GM12865 (cell line): ENCODE data around the gene LHB.
"Not testable (repeated sequence)": the region's sequence is repeated elsewhere in the genome, so short reads cannot be mapped to it uniquely, and the experiment has no call there.

Source experiments
- DNase-seq: peaks from one replicate; pipeline ENCODE4 v3.0.0; 2010; ENCODE audit warnings: low read depth
- H3K4me3 ChIP-seq: 2 replicates; pipeline ENCODE4 v1.5.1; 2011; ENCODE audit warnings: mild to moderate bottlenecking, low read depth, low read length, control low read depth
- CTCF ChIP-seq: IDR thresholded peaks from 2 replicates; pipeline ENCODE4 v1.5.1; 2011; ENCODE audit warnings: low read length, control low read depth, low read depth, inconsistent platforms; ENCODE audit not compliant: insufficient read depth; ENCODE audit errors: missing control alignments

The LHB gene

GRCh38 chr19:49059053-49059452, 42.2 kb upstream of the LHB start:
- DNase-seq = no peak
- TF ChIP-seq CTCF = no peak

GRCh38 chr19:49058562-49058961, 41.7 kb upstream of the LHB start:
- no peak for TF ChIP-seq CTCF
- H3K4me3 ChIP-seq = no peak overlapping the region
- peak; percentile 34 for DNase-seq

More at GRCh38 chr19:49059053-49059452, 42.2 kb upstream of the LHB start:
- no peak overlapping the region for H3K4me3 ChIP-seq

GRCh38 chr19:49057636-49058234, 40.8 kb upstream of the LHB start, which contains the start of gene CGB7:
TSS of gene CGB7 (minus strand) at chr19:49057749. CDS start at chr19:49055375, 2,374 bp downstream.
- no peak for TF ChIP-seq CTCF
- DNase-seq = no peak
- no peak within 1 kb of the TSS for H3K4me3 ChIP-seq

- DNase-seq, H3K4me3 ChIP-seq: not testable (repeated sequence)
Measured at GRCh38 chr19:49056902-49057596, 40.2 kb upstream of the LHB start.

- peak; percentile 45 for DNase-seq
- peak overlapping the region; percentile 52 for H3K4me3 ChIP-seq
- peak; percentile 13 for TF ChIP-seq CTCF
Measured at GRCh38 chr19:49056101-49056901, 39.4 kb upstream of the LHB start.

GRCh38 chr19:49050376-49051033, 33.6 kb upstream of the LHB start:
- DNase-seq, H3K4me3 ChIP-seq: not testable (repeated sequence)

- H3K4me3 ChIP-seq, DNase-seq: not testable (repeated sequence)
Measured at GRCh38 chr19:49049834-49050233, 32.9 kb upstream of the LHB start.

- not testable (repeated sequence) for DNase-seq, H3K4me3 ChIP-seq
Measured at GRCh38 chr19:49049011-49049410, 32.1 kb upstream of the LHB start, which contains the start of gene CGB8. TSS of gene CGB8 (minus strand) at chr19:49049111. CDS start at chr19:49048739, 372 bp downstream.

GRCh38 chr19:49043548-49043947, 26.7 kb upstream of the LHB start, which contains the start of gene CGB5:
TSS of gene CGB5 (plus strand) at chr19:49043848. CDS start at chr19:49044210, 362 bp downstream.
- not testable (repeated sequence) for DNase-seq, H3K4me3 ChIP-seq

GRCh38 chr19:49042666-49043065, 25.8 kb upstream of the LHB start:
- not testable (repeated sequence) for H3K4me3 ChIP-seq, DNase-seq
